Osteocyte (in vitro differentiated cells): ENCODE results near the gene RAPGEF2. TPM values are rescaled to one million over a fixed set of nuclear protein-coding genes. Genes with fewer than 3 reads are reported as not detected.

Source experiments
- DNase-seq: peaks from one replicate; pipeline ENCODE4 v3.0.0; 2021; ENCODE audit warnings: mixed read lengths; ENCODE audit not compliant: unreplicated experiment; ENCODE audit errors: extremely low spot score
- H3K27ac Mint-ChIP-seq: one replicate; pipeline ENCODE4 v1.8.0; 2021; ENCODE audit warnings: mild to moderate bottlenecking, mixed read lengths; ENCODE audit not compliant: unreplicated experiment
- H3K27me3 Mint-ChIP-seq: one replicate; pipeline ENCODE4 v1.8.0; 2021; ENCODE audit warnings: mixed read lengths; ENCODE audit not compliant: unreplicated experiment
- H3K36me3 Mint-ChIP-seq: one replicate; pipeline ENCODE4 v1.8.0; 2021; ENCODE audit warnings: mixed read lengths; ENCODE audit not compliant: unreplicated experiment
- H3K4me1 Mint-ChIP-seq: one replicate; pipeline ENCODE4 v1.8.0; 2021; ENCODE audit warnings: mixed read lengths; ENCODE audit not compliant: unreplicated experiment
- H3K4me3 Mint-ChIP-seq: one replicate; pipeline ENCODE4 v1.8.0; 2021; ENCODE audit warnings: mild to moderate bottlenecking, moderate library complexity, mixed read lengths; ENCODE audit not compliant: unreplicated experiment
- H3K9me3 Mint-ChIP-seq: one replicate; pipeline ENCODE4 v1.8.0; 2021; ENCODE audit warnings: mixed read lengths; ENCODE audit not compliant: unreplicated experiment
- total RNA-seq: library from RNA; stranded (reverse); gene quantifications from 2 replicates; pipeline ENCODE4 v1.2.1, GENCODE V29; 2021
- TF ChIP-seq, protein P1 (sequence below): fragments of 200-600 bp; sonication (generic); IDR thresholded peaks from 2 replicates; pipeline ENCODE4 v1.5.0; 2021; ENCODE audit warnings: antibody characterized with exemption, mild to moderate bottlenecking, moderate library complexity

RAPGEF2 gene
- total RNA-seq, 1 donor from 2014 or later: 22.7 TPM

DNA sequence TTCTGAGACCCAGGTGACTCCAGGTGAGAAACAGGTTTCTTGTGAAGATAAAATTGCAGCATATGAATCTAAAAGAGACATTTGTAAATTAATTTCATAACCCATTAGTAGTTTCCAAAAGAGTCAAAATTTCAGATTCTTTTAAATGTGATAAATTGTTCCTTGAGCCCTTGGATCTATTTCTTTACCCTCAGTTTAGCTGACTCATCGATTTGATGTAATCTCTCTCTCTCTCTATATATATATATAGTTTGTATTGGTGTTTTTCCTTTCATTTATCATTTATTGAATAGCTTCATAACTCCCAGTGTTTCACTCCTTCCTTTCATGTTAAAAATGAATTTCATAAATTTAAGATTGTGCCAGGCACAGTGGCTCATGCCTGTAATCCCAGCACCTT, 96.9 kb downstream of the RAPGEF2 start:
- Mint-ChIP-seq H3K4me1 (peaks cover 8% of the 10 kb centered on the region), H3K9me3 (no peaks in the 10 kb centered on the region), H3K27me3 (no peaks in the 10 kb centered on the region), H3K36me3 (peaks cover 2% of the 10 kb centered on the region), H3K27ac (no peak overlapping the region), H3K4me3 (no peak overlapping the region)
- TF ChIP-seq, protein P1, sequence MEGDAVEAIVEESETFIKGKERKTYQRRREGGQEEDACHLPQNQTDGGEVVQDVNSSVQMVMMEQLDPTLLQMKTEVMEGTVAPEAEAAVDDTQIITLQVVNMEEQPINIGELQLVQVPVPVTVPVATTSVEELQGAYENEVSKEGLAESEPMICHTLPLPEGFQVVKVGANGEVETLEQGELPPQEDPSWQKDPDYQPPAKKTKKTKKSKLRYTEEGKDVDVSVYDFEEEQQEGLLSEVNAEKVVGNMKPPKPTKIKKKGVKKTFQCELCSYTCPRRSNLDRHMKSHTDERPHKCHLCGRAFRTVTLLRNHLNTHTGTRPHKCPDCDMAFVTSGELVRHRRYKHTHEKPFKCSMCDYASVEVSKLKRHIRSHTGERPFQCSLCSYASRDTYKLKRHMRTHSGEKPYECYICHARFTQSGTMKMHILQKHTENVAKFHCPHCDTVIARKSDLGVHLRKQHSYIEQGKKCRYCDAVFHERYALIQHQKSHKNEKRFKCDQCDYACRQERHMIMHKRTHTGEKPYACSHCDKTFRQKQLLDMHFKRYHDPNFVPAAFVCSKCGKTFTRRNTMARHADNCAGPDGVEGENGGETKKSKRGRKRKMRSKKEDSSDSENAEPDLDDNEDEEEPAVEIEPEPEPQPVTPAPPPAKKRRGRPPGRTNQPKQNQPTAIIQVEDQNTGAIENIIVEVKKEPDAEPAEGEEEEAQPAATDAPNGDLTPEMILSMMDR: no peak
- DNase-seq: no peak

DNA sequence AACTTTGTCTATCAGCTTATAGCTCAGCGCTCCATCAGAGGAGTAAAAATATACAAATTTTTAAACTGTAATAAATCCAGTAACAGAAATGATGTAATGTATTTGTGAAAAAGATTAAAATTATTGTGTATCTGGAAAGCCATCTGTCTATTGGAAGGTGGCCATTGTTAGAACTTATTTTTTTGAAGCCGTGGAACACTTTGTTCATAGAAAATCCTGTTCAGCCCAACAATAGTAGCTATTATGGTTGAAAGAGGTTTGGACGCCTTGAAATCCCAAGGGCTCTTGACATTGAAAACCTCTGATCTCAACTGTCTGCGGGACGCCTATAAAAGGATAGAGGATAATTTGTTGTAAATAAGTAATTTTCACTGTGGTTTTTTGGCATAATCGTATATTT, 98.3 kb downstream of the RAPGEF2 start:
- TF ChIP-seq, protein P1: no peak
- Mint-ChIP-seq H3K36me3 (no peaks in the 10 kb centered on the region), H3K27ac (no peak overlapping the region), H3K4me1 (peaks cover 10% of the 10 kb centered on the region), H3K9me3 (no peaks in the 10 kb centered on the region), H3K4me3 (no peak overlapping the region), H3K27me3 (no peaks in the 10 kb centered on the region)
- DNase-seq: no peak

DNA sequence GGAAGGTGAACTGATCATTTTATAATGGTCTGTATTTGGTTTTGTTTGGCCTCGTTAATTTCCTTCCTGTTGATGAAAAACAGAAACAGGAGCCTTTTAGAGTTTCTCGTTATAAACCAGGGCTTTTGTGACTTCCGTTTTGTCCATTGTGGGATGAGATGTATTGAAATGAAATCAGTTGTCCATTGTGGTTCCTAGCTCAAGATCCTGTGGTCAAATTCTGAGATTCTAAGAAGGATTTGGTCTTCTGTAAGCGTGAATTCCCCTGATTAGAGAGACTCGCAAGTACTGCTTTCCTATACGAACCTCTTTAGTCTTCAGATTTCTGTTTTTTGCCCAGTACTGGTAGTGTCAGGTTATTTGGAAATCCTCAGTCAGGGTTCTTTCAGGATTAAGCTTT, 101.7 kb downstream of the RAPGEF2 start:
- peaks cover 30% of the 10 kb centered on the region for H3K4me1 Mint-ChIP-seq
- TF ChIP-seq, protein P1: no peak
- DNase-seq: no peak
- H3K27me3 Mint-ChIP-seq: no peaks in the 10 kb centered on the region
- no peaks in the 10 kb centered on the region for H3K36me3 Mint-ChIP-seq
- no peak overlapping the region for H3K27ac Mint-ChIP-seq
- H3K4me3 Mint-ChIP-seq: no peak overlapping the region
- no peaks in the 10 kb centered on the region for H3K9me3 Mint-ChIP-seq

DNA sequence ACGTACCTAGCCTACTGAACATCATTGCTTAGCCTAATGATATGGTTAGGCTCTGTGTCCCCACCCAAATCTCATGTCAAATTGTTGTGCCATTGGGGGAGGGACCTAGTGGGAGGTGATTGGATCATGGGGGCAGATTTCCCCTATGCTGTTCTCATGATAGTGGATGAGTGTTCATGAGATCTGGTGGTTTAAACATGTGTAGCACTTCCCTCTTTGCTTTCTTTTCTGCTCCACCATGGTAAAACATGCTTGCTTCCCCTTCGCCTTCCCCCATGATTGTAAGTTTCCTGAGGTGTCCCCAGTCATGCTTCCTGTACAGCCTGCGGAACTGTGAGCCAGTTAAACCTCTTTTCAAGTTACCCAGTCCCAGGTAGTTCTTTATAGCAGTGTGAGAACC, 102.6 kb downstream of the RAPGEF2 start:
- no peaks in the 10 kb centered on the region for H3K27me3 Mint-ChIP-seq
- H3K4me1 Mint-ChIP-seq: peaks cover 30% of the 10 kb centered on the region
- H3K27ac Mint-ChIP-seq: no peak overlapping the region
- no peak for DNase-seq
- TF ChIP-seq, protein P1: no peak
- H3K4me3 Mint-ChIP-seq: no peak overlapping the region
- H3K36me3 Mint-ChIP-seq: peaks cover 1% of the 10 kb centered on the region
- H3K9me3 Mint-ChIP-seq: no peaks in the 10 kb centered on the region

DNA sequence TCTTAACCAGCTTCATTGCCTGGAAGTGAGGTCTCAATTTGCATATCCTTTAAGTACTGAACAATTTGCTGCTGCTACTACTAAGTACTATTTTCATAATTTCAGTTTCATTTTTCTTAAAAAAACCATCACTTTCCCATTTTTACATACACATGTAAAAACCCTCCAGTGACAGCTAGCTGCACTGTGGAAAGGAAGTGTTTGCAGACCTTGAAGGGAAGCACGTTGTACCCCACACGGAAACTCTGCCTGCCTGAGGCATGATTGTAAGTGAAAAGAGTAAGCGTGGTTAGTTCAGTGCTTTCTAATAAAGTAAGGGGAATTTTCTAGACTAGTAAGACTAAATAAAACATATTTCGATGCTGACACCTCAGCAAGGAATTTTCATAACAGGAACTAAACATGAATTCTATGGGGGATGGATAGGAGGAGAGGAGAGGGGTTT, 103.6 kb downstream of the RAPGEF2 start:
- Mint-ChIP-seq H3K9me3 (no peaks in the 10 kb centered on the region), H3K36me3 (peaks cover 5% of the 10 kb centered on the region), H3K4me1 (peaks cover 30% of the 10 kb centered on the region), H3K27me3 (no peaks in the 10 kb centered on the region), H3K4me3 (peak overlapping the region; percentile 7), H3K27ac (peak overlapping the region; percentile 75)
- no peak for DNase-seq
- TF ChIP-seq, protein P1: no peak
